Right ventricle myocardium inferior (tissue), 1 donor: ENCODE measurements around the gene SPOP. TPM values are rescaled to one million over a fixed set of nuclear protein-coding genes. Genes with fewer than 3 reads are reported as not detected.
"Not testable (repeated sequence)": the region's sequence is repeated elsewhere in the genome, so short reads cannot be mapped to it uniquely, and the experiment has no call there.

Experiments
- ATAC-seq: fragments of 200-7000 bp; cut with Tn5 transposase; one replicate; pipeline ENCODE4 v1.9.1; 2020; ENCODE audit warnings: mild to moderate bottlenecking, moderate library complexity
- DNase-seq: peaks from one replicate; pipeline ENCODE4 v3.0.0; 2021; ENCODE audit errors: missing footprints
- intact Hi-C: fragments of 100-400 bp; cut with DNase I; formaldehyde crosslinking; loops from one replicate; pipeline ENCODE4 v1.11.0; 2022
- total RNA-seq: library from RNA; stranded (reverse); fragmentation: NEBNext Ultra II Directional; extraction: Animal tissue kit (Norgen Biotek cat#: 25700); gene quantifications from one replicate; pipeline ENCODE4 v1.2.1, GENCODE V29; 2021
- donor health status: DM: no; HTN: yes; CAD: no; lungs with severe emphysema.

Gene SPOP
- total RNA-seq, 1 donor from 2014 or later: 73.1 TPM

GRCh38 chr17:49673679-49674078, 4.2 kb downstream of the SPOP start:
- intact Hi-C loops, ATAC-seq, DNase-seq: not testable (repeated sequence)

DNA sequence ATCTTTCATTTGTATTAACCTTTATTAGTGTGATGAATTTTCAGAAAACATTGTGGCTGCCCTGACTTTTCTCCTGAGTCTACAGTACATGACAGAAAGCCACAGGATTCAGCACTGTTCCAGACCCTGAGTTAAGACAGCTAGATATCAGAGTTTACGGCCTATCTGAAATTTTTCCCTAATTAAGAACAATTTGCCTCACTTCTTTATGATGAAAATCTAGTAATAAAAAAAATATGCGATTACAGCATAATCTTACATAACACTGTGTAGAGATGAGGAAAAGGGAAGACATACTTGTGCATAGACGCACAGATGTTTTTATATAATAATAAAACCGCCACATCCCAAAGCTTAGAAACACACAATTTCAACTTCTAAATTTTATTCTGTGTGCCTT, 7.3 kb downstream of the SPOP start:
- DNase-seq: no peak
- intact Hi-C loops: no loop called here
- ATAC-seq: no peak

DNA sequence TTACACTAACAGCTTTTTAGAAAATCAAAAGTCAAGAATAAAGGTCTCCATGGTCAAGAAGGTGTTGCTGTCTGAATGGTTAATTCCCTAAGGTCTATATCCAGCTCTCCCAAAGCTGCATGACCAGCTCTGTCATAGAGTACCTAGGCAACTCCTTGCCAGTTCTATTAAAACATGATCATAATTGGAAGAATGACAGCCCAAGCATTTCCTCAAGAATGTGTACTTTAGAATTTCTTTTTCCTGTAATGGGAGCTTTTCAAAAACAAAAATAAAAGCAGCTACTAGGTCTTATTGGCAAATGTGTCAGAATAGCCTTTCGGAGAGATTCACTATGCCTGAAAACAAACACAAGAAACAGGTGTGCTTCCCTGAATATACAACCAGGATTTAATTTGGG, 7.9 kb downstream of the SPOP start:
- no peak for ATAC-seq
- intact Hi-C loops: no loop called here
- no peak for DNase-seq

DNA sequence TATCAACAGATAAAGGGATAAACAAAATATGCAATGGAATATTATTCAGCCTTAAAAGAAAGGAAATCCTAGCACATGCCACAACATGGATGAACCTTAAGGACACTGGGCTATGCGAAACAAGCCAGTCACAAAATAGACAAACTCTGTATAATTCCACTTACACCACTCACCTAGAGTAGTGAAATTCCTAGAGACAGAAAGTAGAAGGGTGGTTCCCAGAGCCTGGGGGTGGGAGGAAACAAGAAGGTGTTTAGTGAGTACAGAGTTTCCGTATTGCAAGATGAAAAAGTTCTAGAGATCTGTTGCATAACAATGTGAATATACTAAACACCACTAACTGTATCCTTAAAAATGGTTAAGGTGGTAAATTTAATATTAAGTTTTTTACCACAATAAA, 10.0 kb downstream of the SPOP start:
- no peak for DNase-seq
- intact Hi-C loops: no loop called here
- ATAC-seq: no peak

GRCh38 chr17:49664706-49665211, 13.1 kb downstream of the SPOP start:
- intact Hi-C loops: no loop called here
- no peak for ATAC-seq
- DNase-seq: no peak

DNA sequence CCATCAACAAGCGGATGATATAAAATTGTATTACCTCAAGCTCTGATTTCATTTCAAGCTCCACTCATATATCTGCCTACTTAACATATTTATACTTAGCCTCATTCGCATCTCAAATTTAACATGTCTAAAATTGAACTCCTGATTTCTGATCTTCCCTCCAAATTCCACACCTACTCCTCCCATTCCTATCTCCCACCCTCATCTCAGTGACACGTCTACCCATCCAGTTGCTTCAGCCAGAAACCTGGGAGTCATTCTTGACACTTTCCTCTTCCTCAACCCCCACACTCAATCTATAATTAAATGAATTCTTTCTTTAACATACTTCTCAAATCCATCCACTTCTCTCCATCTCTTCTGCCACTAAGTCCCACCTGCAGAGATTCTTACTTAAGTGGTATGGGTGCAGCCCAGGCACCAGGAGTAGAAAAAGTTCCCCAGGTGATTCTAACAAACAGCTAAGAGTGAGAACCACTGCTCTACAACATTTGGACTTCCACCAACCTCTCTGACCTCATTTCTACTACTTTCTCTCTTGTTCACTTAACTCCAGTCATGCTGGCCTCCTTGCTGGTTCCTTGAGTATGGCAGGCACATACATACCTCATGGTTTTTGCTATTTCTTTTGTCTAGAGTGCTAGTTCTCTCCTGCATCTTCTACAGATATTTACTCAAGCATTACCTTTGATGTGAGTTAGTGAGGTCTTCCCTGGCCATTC, 18.1 kb downstream of the SPOP start:
- ATAC-seq: no peak
- intact Hi-C loops: no loop called here
- no peak for DNase-seq

DNA sequence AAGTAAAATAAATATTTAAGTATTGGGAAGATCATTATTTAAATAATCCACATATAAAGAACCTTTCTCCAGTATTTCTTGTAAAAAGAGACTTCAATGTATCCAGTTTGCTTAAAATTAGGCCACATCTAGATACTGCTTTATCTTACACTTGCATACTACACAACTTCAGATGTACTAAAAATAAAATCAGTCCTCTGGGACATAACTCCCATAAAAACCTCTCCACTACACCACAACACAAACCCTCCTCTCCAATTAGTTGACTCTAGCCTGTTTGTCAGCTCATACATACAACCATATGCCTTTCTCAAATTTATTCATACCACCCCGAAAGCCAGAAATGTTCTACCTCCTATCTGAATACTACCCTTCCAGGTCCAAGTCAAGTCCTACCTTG, 21.6 kb downstream of the SPOP start:
- DNase-seq (no peak), ATAC-seq (no peak)
- intact Hi-C loops: no loop called here

- intact Hi-C loops: no loop called here
- no peak for ATAC-seq
- DNase-seq: no peak
Measured at GRCh38 chr17:49647256-49647585, 30.7 kb downstream of the SPOP start.

- ATAC-seq: peak; percentile 51
- DNase-seq: no peak
- intact Hi-C loops: no loop called here
Measured at GRCh38 chr17:49646391-49647255, 31.3 kb downstream of the SPOP start.

DNA sequence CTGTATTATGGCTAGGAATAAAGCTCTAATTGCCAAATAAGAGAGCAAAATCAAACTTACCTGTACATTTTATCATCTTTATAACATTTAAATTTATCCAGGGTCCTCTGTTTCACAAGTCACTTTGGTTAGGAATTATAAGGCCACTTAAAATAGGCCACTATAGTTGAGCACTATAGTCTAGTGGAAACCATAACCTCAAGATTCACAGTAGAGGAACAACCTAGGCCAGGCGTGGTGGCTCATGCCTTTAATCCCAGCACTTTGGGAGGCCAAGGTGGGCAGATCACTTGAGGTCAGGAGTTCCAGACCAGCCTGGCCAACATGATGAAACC, 31.9 kb downstream of the SPOP start:
- intact Hi-C loops, ATAC-seq, DNase-seq: not testable (repeated sequence)

- DNase-seq (no peak), ATAC-seq (no peak)
- intact Hi-C loops: no loop called here
Measured at GRCh38 chr17:49645654-49646053, 32.2 kb downstream of the SPOP start.

- no peak for ATAC-seq
- DNase-seq: no peak
- intact Hi-C loops: no loop called here
Measured at GRCh38 chr17:49640556-49640955, 37.3 kb downstream of the SPOP start.

DNA sequence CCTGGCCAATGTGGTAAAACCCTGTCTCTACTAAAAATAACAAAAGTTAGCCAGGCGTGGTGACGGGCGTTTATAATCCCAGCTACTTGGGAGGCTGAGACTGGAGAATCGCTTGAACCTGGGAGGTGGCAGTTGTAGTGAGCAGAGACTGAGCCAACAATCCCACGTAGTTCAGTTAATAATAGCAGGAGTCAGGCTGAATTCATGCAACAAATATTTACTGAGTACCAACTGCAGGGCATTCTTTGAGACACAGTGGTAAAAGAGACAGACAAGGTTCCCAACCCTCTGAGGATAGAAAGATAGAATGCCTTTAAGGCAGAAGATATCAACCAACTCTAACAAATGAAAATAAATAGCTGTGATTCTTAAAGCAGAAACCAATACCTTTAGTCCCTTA, 39.1 kb downstream of the SPOP start:
- peak; percentile 70 for ATAC-seq
- intact Hi-C loops: no loop called here
- DNase-seq: no peak

DNA sequence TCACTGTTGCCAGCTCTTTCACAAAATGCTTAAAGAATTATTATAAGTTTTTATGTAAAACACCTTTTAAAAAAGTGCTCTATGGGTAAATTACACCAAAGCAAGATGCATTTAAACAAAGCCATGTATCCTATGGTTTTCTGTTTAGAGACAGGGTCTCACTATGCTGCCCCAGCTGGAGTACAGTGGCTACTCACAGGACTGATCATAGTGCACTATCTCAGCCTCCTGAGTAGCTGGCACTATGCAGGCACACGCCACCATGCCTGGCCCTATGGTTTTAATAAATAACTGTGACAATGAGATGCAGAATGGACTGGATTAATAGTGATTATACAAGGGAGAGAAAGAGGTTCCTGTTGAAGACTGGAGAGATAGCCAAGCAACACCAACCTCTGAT, 40.2 kb downstream of the SPOP start:
- DNase-seq (no peak), ATAC-seq (no peak)
- intact Hi-C loops: no loop called here

DNA sequence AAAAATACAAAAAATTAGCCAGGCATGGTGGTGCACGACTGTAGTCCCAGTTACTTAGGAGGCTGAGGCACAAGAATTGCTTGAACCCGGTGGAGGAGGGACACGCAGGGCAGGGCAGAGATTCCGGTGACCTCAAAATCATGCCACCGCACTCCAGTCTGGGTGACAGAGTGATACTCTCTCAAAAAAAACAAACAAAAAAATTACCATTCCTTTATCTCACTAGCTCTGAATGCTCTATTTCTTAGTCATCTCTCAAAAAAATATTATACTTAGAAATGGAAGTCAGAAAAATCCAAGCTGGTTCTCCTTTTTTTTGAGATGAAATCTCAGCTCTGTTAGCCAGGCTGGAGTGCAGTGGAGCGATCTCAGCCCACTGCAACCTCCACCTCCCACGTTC, 40.8 kb downstream of the SPOP start:
- ATAC-seq (no peak), DNase-seq (no peak)

GRCh38 chr17:49635121-49635520, 42.8 kb downstream of the SPOP start:
- ATAC-seq (no peak), DNase-seq (no peak)
- intact Hi-C loops: no loop called here

More for the DNA sequence above, 40.8 kb downstream of the SPOP start:
- intact Hi-C loops: no loop called here

- peak; percentile 37 for ATAC-seq
- intact Hi-C loops: loop anchor here (5.0 kb wide), 1 partner anchor 43 kb away; the partner anchor contains the start of gene SPOP
- no peak for DNase-seq
Measured at GRCh38 chr17:49634485-49634860, 43.4 kb downstream of the SPOP start.

- intact Hi-C loops: loop anchor here (5.0 kb wide), 1 partner anchor 43 kb away; the partner anchor contains the start of gene SPOP
- ATAC-seq (peak; percentile 9), DNase-seq (no peak)
Measured at GRCh38 chr17:49633762-49634484, 44.0 kb downstream of the SPOP start.

DNA sequence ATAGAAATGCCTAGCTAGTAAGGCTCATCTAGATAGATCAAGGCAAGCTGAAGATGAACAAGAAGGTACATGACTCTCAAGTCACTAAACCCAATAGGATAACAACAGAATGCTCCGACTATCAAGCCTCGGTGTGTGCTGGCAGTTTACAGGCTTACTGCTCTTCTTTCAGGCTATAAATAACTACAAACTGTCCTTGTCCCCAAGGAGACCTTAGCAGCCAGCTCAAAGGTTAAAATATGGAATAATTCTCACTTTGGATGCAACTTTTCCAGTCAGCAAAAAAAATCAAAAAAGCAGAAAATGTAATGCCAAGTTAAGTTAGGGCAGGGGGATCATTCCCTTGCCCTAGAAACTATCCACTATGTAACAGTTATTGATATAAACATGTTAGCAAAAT, 44.6 kb downstream of the SPOP start:
- ATAC-seq: peak; percentile 71
- intact Hi-C loops: loop anchor here (5.0 kb wide), 1 partner anchor 44 kb away; the partner anchor contains the start of gene SPOP
- no peak for DNase-seq
